Mucosa of stomach (tissue), 1 donor: ENCODE results near the gene SLC25A43.
"Not testable (repeated sequence)": the region's sequence is repeated elsewhere in the genome, so short reads cannot be mapped to it uniquely, and the experiment has no call there.

ENCODE experiments used
- H3K27me3 ChIP-seq: one replicate; pipeline ENCODE4 v1.7.0; 2013; ENCODE audit warnings: mild to moderate bottlenecking, low read length; ENCODE audit not compliant: control insufficient read depth, insufficient read depth
- H3K36me3 ChIP-seq: one replicate; pipeline ENCODE4 v1.7.0; 2013; ENCODE audit warnings: low read length; ENCODE audit not compliant: control insufficient read depth, insufficient read depth
- H3K4me1 ChIP-seq: one replicate; pipeline ENCODE4 v1.7.0; 2013; ENCODE audit warnings: mild to moderate bottlenecking, low read length; ENCODE audit not compliant: control insufficient read depth, insufficient read depth
- H3K4me3 ChIP-seq: one replicate; pipeline ENCODE4 v1.7.0; 2013; ENCODE audit warnings: low read length
- H3K9ac ChIP-seq: one replicate; pipeline ENCODE4 v1.7.0; 2013; ENCODE audit warnings: mild to moderate bottlenecking, low read length, moderate library complexity
- H3K9me3 ChIP-seq: one replicate; pipeline ENCODE4 v1.7.0; 2013; ENCODE audit warnings: mild to moderate bottlenecking, low read length, moderate library complexity; ENCODE audit not compliant: control insufficient read depth
- donor health status: Pancreatic carcinoma.

SLC25A43 gene

DNA sequence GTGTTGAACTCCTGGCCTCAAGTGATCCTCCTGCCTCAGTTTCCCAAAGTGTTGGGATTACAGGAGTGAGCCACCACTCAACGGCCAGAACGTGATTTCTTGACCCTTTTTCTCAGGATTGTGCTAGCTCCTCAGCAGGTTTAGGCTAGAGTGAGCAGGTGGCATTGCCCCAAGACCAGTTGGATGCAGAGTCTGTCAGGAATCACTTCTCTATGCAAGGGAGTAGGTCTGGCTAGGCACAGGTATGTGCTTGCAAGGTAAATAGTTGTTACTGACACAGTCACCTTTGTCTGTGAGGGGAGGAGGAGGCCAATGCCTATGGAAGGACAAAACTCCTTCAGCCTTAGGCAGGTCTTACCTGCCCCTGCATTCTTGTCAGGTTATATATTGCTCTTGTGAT lies 93.3 kb downstream of the SLC25A43 start:
- Histone ChIP-seq H3K9ac (no peak overlapping the region), H3K27me3 (no peaks in the 10 kb centered on the region), H3K4me3 (no peak overlapping the region), H3K36me3 (no peaks in the 10 kb centered on the region), H3K9me3 (no peaks in the 10 kb centered on the region), H3K4me1 (peaks cover 48% of the 10 kb centered on the region)

DNA sequence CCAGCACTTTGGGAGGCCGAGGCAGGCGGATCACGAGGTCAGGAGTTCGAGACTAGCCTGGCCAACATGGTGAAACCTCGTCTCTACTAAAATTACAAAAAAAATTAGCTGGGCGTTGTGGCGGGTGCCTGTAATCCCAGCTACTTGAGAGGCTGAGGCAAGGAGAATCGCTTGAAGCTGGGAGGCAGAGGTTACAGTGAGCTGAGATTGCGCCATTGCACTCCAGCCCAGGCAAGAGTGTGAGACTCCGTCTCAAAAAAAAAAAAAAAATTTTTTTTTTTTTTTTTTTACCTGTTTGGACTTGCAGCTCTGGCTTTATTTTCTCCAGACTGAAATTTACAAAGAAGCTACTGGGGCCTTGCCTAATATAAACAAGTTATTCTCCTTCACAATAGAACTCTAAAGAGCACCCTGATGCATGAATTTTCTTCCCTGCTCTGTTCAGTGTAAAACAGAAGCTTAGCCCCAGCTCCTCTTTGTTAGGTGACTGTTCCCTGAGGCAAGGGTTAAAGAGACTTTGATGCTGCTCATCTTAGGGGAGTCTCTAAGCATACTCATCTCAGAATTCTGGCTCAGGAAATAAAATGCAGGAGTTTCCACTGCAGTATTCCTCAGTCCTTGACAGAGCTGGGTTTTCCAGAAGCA lies 94.8 kb downstream of the SLC25A43 start:
- not testable (repeated sequence) for H3K4me3 ChIP-seq, H3K36me3 ChIP-seq, H3K27me3 ChIP-seq, H3K9me3 ChIP-seq
- Histone ChIP-seq H3K4me1 (peaks cover 48% of the 10 kb centered on the region), H3K9ac (peak overlapping the region; percentile 29)

DNA sequence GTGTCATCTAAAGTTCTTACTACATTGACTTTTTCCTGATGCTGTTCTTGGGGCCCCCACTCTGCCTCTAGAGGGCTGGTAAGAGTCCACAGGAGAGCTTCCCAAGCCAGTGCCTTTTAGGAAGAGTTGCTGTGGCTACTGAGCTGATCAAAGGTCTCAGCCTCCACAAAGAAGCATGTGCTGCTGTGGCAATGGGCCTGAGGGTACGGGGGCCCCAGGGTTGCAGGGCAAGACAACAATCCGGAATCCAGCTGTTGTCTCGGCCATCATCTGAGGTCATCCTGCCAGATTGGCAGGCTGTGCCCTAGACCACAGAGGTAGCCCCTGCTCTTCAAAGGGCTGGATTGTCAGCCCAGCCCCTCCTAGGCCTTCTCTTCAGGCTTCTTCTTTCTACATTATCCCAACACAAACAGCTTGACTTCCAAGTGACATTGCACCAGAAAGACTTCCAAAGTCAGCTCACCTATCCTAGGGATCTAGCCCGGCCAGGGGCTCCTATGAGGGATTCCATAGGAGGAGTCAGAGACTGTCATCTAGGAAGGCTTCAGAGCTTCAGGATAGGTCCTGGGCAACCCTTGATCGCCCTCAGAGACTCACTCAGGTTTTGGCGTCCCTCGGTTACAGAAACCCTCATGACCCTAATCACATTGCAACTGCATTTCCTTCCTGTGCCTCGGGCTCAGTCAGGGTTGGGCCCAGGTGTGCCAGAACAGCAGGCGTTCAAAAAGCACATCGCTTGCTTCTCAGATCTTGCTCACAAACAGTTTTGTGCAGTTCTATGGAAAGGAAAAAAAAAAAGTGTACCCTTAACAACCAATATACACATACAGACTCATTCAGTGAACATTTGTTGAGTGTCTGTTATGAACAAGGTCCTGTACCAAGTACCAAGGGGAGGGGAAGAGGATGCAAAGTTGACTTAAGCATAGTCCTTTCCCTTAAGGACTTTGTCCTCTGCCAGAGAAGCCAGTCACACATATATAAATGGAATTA lies 96.9 kb downstream of the SLC25A43 start:
- H3K27me3 ChIP-seq: no peaks in the 10 kb centered on the region
- H3K36me3 ChIP-seq: no peaks in the 10 kb centered on the region
- H3K9ac ChIP-seq: peak overlapping the region; percentile 37
- no peak overlapping the region for H3K4me3 ChIP-seq
- H3K9me3 ChIP-seq: no peaks in the 10 kb centered on the region
- peaks cover 53% of the 10 kb centered on the region for H3K4me1 ChIP-seq

DNA sequence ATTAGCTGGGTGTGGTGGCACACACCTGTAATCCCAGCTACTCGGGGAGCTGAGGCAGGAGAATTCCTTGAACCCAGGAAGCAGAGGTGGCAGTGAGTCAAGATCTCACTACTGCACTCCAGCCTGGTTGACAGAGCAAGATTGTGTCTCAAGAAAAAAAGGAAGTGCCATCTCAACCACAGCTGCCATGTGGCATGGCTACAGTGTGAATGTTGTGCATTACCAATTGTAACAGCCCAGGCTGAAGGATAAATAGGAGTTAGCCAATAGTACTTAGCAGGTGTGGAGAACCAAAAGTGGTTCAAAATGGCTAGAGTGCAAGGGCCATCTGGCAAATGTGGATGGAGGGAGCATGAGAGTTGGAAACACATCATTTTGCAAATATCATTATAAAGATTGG lies 98.0 kb downstream of the SLC25A43 start:
- peaks cover 64% of the 10 kb centered on the region for H3K4me1 ChIP-seq
- H3K9ac ChIP-seq: no peak overlapping the region
- no peaks in the 10 kb centered on the region for H3K27me3 ChIP-seq
- H3K4me3 ChIP-seq: no peak overlapping the region
- no peaks in the 10 kb centered on the region for H3K36me3 ChIP-seq
- no peaks in the 10 kb centered on the region for H3K9me3 ChIP-seq

DNA sequence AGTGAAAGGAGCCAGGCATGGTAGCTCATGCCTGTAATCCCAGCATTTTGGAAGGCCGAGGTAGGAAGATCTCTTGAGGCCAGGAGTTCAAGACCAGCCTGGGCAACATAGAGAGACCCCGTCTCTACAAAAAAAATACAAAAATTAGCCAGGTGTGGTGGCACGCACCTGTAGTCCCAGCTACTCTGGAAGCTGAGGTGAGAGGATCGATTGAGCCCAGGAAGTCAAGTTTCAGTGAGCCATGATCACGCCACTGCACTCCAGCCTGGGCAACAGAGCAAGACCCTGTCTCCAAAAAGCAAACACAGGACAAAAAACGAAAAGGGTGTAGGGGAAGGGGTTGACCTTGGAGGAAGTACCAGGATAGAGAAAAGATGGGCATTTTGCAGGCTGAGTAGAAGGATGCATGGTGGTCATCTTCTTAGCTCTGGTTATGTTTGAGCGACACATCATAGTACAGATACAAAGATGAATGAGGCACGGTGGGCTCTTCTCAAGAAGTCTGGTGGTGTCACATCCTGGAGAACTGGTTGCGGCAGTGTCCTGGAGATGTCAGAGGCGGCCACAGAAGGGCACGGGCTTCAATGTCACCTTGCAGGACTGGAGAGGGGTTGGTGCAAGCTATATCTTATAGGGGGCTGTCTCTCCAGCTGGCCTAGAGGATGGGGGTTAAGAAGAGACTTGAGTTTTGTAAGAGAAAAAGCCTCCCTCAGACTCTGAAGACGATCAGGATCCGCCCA lies 101.1 kb downstream of the SLC25A43 start:
- peak overlapping the region; percentile 28 for H3K9ac ChIP-seq
- H3K27me3 ChIP-seq: no peaks in the 10 kb centered on the region
- no peak overlapping the region for H3K4me3 ChIP-seq

DNA sequence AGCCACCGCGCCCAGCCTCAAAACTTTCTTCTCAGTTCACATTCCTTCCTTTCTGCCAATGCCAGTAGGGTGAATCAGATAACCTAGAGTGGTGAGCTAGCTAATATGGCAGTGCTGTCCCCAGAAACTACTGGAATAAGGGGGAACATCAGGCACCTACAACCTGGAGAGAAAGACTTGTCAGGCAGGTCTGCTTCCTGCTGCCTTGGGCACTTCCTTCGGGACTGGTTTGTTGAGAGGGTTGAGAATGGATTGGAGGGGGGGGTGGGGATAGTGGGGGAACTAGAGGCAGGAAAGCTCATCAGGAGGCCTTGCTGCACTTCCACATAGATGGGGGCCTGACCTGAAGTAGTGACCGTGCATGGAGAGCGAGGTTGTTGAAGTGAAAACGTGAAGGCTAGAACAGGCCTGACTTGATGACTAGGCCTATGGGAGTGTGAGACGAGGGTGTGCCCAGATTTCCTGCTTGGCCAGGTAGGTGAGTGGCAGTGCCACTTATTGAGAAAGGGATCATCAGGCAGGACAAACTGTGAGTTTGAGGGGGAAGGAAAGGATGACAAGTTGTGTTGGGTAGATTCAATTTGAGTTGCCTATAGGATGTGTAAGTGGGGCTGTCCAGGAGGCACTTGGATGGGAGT lies 102.5 kb downstream of the SLC25A43 start:
- Histone ChIP-seq H3K36me3 (no peaks in the 10 kb centered on the region), H3K9ac (peak overlapping the region; percentile 59), H3K4me3 (no peak overlapping the region), H3K9me3 (no peaks in the 10 kb centered on the region), H3K4me1 (peaks cover 43% of the 10 kb centered on the region), H3K27me3 (no peaks in the 10 kb centered on the region)

More for the DNA sequence above, 101.1 kb downstream of the SLC25A43 start:
- Histone ChIP-seq H3K36me3 (no peaks in the 10 kb centered on the region), H3K9me3 (no peaks in the 10 kb centered on the region), H3K4me1 (peaks cover 55% of the 10 kb centered on the region)

DNA sequence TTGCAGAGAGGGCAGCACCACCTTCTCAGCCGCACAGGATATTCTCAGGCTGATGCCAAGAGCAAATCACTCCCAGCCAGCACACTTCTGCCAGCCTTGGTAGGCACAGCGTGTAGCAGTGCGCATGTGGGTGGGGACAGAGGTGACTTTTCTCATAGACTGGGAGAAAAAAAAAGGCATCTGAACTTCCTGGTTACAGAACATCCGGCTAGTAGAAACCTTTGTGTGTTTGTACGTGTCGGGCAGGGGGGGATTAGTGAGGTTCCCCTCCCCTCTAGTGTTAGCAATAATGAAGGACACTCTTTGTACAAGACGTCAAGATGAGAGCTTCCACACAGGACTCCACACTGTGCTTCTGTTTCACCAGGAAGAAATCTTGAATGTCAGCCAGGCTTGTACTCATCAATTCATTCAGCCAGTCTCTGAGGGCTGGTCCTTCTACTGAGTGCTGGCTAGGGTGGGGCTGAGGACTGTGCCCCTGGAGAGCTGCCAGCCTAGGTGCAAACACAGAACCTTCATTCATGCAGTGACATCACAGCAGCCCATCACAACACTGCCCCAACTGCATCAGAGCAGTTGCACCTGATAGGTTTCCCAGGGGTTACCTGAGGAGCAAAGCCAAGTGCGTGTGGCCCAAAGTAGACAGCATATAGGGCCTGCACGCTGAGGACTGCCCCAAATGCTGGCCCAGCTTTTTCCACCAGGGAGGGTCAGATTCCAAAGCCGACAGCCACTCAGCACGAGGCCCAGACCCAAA lies 103.8 kb downstream of the SLC25A43 start:
- H3K36me3 ChIP-seq: no peaks in the 10 kb centered on the region
- no peak overlapping the region for H3K4me3 ChIP-seq
- H3K4me1 ChIP-seq: peaks cover 40% of the 10 kb centered on the region
- H3K9me3 ChIP-seq: no peaks in the 10 kb centered on the region
- no peaks in the 10 kb centered on the region for H3K27me3 ChIP-seq
- peak overlapping the region; percentile 59 for H3K9ac ChIP-seq

DNA sequence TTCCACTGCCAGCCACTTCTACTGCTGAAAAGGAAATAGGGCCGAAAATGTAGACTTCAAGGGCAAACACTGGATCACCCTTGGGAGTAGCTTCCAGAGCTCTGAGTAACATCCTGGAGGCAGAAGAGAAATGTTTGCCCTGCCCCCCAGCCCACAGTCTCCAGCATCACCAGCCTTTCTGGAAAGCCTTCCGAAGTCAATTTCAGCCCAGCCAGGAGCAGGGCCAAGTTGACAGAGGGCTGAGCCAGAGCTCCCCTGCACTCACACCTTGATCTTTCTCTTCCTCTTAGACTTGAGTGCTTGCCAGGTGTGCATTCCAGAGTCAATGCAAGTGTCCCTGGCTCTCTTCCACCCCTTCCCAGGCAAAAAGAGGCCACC lies 104.3 kb downstream of the SLC25A43 start:
- no peaks in the 10 kb centered on the region for H3K9me3 ChIP-seq
- H3K9ac ChIP-seq: peak overlapping the region; percentile 59
- no peaks in the 10 kb centered on the region for H3K27me3 ChIP-seq
- H3K4me3 ChIP-seq: no peak overlapping the region
- peaks cover 40% of the 10 kb centered on the region for H3K4me1 ChIP-seq
- H3K36me3 ChIP-seq: no peaks in the 10 kb centered on the region
